Tibial nerve (tissue), 4 donors: Measurements from ENCODE around the gene COBLL1.

Source experiments
- EP300 ChIP-seq, 2 donors: sonication (generic); formaldehyde crosslinking; IDR thresholded peaks; one replicate each; pipeline ENCODE4 v1.6.1; 2017; ENCODE audit warnings: antibody characterized with exemption in 2 of 2, mild to moderate bottlenecking in 1 of 2
- POLR2A ChIP-seq, 2 donors: fragments of 450-650 bp; IDR thresholded peaks; one replicate each; pipeline ENCODE4 v1.6.1; 2017; ENCODE audit warnings: antibody characterized with exemption in 2 of 2, mild to moderate bottlenecking in 2 of 2, moderate library complexity in 2 of 2
- TF ChIP-seq, protein P1 (sequence below), 5 experiments: fragments of 200-600 bp in 3 of 5; fragments of 450-650 bp in 2 of 5; sonication (generic) in 3 of 5; IDR thresholded peaks; one replicate each; pipeline ENCODE4 v1.5.1; 2016 to 2019; ENCODE audit warnings: antibody characterized with exemption in 5 of 5, mild to moderate bottlenecking in 3 of 5, moderate library complexity in 2 of 5

DNA sequence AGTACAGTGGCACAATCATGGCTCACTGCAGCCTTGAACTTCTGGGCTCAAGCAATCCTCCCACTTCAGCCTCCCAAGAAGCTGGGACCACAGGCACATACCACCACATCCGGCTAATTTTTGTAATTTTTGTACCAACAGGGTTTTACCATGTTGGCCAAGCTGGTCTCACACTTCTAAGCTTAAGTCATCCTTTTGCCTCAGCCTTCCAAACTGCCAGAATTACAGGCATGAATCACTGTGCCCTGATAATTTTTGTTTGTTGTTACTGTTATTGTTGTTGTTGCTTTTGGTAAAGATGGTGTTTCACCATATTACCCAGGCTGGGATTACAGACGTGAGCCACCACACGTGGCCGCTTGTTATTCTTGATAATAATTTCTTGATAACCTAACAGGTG is 10.5 kb upstream of the COBLL1 start:
- no peak for TF ChIP-seq POLR2A (IDR thresholded peaks at IDR 0.05)
- TF ChIP-seq, protein P1, sequence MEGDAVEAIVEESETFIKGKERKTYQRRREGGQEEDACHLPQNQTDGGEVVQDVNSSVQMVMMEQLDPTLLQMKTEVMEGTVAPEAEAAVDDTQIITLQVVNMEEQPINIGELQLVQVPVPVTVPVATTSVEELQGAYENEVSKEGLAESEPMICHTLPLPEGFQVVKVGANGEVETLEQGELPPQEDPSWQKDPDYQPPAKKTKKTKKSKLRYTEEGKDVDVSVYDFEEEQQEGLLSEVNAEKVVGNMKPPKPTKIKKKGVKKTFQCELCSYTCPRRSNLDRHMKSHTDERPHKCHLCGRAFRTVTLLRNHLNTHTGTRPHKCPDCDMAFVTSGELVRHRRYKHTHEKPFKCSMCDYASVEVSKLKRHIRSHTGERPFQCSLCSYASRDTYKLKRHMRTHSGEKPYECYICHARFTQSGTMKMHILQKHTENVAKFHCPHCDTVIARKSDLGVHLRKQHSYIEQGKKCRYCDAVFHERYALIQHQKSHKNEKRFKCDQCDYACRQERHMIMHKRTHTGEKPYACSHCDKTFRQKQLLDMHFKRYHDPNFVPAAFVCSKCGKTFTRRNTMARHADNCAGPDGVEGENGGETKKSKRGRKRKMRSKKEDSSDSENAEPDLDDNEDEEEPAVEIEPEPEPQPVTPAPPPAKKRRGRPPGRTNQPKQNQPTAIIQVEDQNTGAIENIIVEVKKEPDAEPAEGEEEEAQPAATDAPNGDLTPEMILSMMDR (IDR thresholded peaks at IDR 0.05): no peak
- no peak for TF ChIP-seq EP300 (IDR thresholded peaks at IDR 0.05)
